GM21447 (cell line): ENCODE data around the gene SLAMF1.

ENCODE experiments used
- ATAC-seq: cut with Tn5 transposase; IDR thresholded peaks from one replicate; pipeline ENCODE4 v1.9.1; 2021; ENCODE audit not compliant: unreplicated experiment

Gene SLAMF1

DNA sequence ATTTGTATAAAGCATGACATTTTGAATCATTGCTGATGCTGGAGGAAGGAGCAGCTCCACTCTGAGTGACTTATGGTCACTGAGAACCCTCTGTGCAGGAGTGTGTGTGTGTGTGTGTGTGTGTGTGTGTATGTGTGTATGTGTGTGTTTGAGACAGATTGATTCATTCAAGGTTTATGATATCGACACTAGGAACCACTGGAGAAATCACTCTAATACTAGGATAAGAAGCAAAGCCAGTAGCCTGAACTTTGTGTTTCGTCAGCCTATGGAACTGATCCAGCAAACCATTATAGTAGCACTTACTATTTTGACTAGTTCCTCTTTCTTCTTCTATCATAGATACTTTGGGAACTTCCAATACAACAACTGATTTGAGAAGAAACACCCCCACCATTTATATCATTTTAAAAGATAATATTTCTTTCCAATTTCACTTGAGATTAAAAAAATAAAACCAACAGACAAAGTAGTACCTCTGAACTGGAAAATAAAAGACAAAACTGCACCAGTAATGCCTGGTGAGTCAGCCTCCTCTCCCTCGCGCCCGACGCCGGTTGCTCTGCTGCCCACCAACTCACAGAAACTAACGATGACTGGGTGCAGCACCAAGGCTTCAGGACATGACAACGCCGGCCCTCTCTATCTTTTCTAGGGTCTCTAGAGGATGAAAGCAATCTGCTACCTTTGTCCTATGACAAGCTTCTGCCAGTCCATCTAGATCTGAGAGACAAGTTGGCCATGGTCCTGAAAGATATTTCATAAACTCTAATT lies 20.9 kb downstream of the SLAMF1 start:
- no peak for ATAC-seq

GRCh38 chr1:160625321-160625720 lies 21.5 kb downstream of the SLAMF1 start:
- ATAC-seq, result no peak

- ATAC-seq, result peak; percentile 22
Observed at GRCh38 chr1:160624464-160624863, 22.4 kb downstream of the SLAMF1 start.

DNA sequence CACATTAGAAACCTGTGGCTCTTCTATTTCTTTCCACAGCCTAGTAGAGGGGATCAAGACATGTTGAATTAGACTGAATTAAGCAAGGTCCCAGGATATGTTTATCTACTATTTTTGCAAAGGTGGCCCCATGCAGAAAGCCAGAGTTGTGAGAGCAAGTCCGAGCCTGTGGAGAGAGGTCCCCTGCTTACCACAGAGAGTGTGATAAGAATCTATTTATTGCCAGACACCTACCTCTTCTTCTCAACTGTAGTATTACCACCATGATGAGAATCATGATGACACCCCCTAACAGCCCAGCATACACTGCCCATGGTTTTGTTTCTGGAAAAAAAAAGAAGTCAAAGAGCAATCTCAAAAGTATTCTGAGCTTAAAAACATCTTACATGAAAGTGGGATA lies 23.0 kb downstream of the SLAMF1 start:
- no peak for ATAC-seq

DNA sequence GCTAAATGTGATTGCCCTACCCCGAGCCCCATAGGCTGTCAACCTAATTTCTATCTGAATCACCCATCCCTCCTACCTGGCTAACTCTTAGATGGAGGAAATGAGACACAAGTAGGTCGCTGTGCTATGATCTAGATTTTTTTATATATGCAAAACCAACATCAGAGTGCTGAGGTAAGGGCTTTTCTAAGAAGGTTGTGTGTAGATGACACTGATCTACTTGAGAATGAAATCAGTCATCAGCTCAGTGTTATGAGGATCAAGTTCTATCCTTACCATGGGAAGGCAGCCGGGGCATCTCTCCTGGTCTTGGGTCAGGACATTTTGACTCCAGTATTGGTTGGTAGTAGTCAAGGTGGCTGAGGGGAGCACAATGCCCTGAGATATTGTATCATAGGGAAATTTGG lies 23.6 kb downstream of the SLAMF1 start:
- no peak for ATAC-seq

- ATAC-seq, result no peak
Observed at GRCh38 chr1:160622501-160623226, 24.2 kb downstream of the SLAMF1 start.

GRCh38 chr1:160621633-160622413 lies 25.0 kb downstream of the SLAMF1 start:
- ATAC-seq, result no peak

DNA sequence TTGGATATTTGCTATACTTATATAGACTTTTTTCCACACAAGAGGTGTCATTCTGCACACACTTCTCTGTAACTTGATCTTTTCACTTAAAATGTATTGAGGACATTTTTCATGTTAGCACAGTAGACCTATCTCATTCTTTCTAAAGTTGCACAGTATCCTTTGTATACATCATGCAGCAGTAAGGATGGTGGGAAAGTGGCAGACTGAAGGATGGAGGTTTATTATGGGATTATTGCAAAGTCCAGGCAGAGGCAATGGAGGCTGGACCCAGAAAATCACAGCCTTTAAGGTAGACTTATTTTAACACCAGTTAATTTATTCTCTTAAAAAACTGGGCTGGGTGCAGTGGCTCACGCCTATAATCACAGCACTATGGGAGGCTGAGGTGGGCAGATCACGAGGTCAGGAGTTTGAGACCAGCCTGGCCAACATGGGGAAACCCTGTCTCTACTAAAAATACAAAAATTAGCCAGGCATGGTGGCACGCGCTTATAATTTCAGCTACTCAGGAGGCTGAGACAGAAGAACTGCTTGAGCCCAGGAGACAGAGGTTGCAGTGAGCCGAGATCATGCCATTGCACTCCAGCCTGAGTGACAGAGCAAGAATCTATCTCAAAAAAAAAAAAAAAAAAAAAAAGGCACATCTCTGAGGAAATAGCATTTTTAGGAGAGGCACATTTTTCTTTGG lies 25.8 kb downstream of the SLAMF1 start:
- ATAC-seq, result no peak

GRCh38 chr1:160619742-160620277 lies 27.0 kb downstream of the SLAMF1 start:
- no peak for ATAC-seq

DNA sequence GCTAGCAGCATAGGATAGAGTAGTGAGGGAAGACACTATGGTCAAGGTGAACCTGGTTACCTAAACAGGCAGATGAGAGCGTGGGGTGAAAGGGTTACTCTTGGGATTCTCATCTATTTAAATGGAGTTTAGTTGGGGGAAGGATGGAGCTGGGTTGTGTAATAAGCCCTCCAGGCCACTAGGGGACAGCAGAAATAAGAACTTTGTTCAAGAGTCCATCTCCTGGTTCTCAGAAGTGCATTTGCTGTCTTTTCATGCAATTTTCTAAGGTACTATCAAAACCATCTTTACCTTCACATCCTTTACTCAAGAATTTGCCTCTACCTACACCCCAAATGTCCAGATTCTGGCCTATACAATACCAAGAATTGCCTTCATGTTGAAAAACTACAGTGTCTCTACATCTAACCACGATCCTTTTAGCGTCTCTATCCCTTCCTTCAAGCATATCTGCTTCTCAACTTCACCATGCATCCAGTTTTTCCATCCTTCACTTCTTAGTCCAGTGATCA lies 28.0 kb downstream of the SLAMF1 start:
- no peak for ATAC-seq

GRCh38 chr1:160618327-160618726 lies 28.5 kb downstream of the SLAMF1 start:
- no peak for ATAC-seq

DNA sequence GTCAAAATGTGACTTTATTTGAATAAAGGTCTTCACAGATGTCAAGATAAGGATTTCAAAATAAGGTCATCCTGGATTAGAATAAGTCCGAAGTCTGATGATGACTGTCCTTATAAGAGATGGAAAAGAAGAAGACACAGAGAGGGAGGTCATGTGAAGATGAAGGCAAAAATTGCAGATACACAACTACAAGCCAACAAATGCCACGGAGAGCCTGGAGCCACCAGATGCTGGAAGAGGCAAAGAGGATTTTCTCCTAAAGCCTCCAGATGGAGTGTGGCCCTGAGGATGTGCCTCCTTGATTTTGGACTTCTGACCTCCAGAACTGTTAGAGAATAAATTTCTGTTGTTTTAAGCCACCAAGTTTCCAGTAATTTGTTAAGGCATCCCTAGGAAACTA lies 31.2 kb downstream of the SLAMF1 start:
- ATAC-seq, result no peak

DNA sequence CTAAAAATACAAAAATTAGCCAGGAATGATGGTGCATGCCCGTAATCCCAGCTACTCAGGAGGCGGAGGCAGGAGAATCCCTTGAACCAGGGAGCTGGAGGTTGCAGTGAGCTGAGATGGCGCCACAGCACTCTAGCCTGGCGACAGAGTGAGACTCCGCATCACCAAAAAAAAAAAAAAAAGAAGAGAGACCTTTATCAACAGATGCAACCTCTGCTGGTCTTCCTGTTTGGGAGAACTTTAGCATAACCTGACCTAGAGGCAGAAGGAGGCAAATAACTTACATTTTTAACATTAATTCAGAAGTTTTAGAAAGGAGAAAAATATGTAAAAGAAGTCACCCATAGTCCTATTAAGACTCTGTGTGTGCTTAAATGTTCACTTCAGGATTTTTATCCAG lies 32.4 kb downstream of the SLAMF1 start:
- no peak for ATAC-seq

DNA sequence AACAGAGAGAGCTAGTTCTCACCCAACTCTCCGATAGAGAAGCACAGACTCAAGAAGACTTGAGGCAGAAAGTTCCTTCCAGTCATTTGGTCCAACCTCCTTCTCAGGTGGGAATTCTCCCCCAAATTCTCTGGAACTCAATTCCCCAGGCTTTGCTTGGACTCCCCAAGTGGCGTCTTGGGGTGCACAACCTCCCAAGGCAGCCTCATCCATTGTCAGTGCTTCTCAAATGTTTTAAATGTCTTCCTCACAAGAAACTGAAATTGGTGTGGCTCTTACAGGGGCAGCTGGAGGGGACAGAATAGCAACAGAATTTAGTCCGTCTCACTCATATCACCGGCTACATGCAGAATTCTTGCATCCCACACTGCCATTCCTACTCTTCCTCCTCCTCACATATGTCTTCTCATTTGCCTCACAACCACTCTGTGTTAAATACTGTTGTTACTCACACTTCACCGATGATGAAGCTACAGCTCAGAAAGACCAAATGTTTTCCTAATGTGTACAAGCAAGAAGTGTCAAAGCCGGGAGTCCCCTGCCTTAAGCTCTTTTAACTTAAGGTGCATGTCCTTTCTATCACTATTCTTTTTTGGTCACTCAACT lies 34.1 kb downstream of the SLAMF1 start:
- no peak for ATAC-seq

GRCh38 chr1:160610569-160611242 lies 36.1 kb downstream of the SLAMF1 start:
- no peak for ATAC-seq

DNA sequence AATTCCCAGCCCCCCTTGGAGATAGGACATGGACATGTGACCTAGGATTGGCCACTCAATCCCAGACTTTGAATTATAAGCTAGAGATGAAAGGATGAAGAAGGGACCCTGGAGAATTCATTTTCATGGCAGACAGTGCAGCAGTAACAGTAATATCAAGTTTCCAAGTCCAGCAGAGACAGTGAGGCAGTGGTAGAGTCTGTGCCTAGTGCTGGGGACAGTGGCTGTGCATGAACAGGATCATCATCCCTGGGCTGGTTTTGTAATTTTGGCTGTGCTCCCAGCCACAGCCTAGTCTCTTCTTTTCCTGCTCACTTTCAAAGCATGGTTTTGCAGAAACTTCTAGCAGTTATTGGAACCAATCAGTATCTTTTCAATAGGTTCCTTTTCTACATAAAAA lies 37.9 kb downstream of the SLAMF1 start:
- ATAC-seq, result no peak

DNA sequence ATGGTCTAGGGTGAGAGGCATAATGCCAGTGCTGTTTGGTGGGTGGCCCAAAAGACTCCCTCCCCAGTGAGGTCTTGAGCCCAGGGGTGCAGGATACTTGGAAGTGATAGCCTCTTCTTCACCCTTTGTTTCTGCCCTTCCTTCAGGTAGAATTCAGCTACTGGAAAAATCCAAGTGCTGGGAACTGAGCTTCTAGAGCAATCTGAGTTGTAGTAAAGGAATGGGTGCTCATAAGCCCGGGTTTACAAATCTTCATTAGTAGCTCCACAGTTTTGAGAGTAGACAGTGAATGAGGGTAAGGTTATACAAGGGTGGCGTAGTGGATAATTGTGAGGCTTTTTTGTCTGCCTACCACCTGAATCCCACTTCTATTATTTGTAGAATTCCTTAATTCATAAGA lies 38.3 kb downstream of the SLAMF1 start:
- ATAC-seq, result no peak

DNA sequence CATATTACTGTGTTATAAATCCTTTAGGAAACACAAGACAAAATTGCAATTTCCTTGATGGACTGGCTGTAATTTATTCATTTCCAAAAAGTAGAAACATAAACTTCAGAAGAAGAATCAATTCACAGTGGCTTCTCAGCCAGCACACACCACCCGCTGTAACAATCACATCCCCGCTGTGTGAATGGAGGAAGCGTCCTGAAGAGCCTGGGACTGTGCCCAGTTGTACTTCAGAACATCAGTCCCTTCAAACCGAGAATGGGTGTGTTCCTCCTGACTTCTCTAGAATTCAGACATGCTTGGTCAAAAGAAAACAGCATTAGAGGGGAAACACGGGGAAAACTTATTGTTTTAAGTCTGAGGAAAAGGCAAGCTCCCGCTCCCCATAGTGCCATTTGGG lies 38.8 kb downstream of the SLAMF1 start:
- no peak for ATAC-seq

DNA sequence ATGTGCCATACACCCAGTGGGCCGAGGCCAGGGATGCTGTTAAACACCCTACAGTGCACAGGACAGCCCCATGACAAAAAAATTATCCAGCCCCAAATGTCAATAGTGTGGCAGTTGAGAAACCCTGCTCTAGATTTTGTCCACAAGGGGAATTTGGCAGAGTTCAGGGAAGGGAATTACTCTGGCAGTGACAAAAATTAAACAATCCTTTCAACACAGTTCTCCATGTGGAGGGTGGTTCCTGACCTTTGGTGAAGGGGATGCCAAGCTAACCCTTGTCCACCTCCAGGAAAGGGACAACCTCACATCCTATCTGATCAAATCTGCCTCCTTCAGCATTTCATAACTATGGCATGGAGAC lies 39.2 kb downstream of the SLAMF1 start:
- no peak for ATAC-seq
